ENCODE measurements around the gene RAMP2.

- TF ChIP-seq CTCF (IDR thresholded peaks at IDR 0.05) (no peak), POLR2A (IDR thresholded peaks at IDR 0.05) (no peak)
These were observed 10.2 kb upstream of the RAMP2 start for GRCh38 chr17:42750739-42751344.

Data from vagina (tissue), 2 donors.